ENCODE data around the gene THAP9.

The THAP9 gene

DNA sequence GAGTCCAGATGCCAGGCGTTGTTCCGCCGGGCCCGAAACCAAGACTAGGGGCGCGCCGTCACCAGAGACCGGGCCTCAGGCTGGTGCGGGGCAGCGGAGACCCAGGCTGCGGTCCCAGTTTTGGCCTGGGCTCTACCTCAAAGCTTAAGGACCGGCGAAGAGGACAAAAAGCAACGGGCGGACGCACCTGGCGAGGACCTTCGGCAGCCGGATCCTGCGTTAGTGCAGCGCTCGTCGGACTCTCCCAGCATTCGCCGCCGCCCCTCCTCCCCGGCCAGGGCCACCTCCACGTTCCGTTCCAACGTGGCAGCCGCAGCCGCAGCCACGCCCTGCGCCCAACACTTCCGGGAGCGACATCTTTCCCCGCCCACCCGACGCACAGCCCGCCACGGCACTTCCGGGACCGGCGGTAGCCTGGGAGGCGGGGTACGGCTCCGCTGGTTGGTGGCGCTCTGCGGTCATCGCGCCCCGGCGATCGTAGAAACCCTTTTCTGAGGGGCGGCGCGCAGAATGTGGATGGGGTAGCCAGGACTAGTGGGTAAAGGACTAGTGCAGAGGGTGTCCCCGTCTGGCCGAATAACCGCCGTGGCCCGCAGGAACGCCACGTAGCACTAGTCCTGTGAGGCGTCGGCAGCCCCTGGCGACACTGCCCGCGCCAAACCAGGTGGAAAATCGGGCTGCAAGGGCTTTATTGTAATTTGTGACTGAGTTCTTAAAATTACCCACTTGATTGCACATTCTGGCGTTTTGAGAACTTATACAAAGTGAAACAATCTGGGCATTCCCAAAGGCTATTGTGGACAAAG lies 9.4 kb upstream of the THAP9 start, which contains the start of gene SEC31A (continued):
- TF ChIP-seq, protein P1, sequence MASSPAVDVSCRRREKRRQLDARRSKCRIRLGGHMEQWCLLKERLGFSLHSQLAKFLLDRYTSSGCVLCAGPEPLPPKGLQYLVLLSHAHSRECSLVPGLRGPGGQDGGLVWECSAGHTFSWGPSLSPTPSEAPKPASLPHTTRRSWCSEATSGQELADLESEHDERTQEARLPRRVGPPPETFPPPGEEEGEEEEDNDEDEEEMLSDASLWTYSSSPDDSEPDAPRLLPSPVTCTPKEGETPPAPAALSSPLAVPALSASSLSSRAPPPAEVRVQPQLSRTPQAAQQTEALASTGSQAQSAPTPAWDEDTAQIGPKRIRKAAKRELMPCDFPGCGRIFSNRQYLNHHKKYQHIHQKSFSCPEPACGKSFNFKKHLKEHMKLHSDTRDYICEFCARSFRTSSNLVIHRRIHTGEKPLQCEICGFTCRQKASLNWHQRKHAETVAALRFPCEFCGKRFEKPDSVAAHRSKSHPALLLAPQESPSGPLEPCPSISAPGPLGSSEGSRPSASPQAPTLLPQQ (tag by site-specific recombination; IDR thresholded peaks at IDR 0.05) = no peak
- TF ChIP-seq BCL11A (tag by site-specific recombination; IDR thresholded peaks at IDR 0.05; ENCODE audit: low read depth) (peak; percentile 48; the same call in 1 of the 2 replicates), ZNF394 (tag by site-specific recombination; IDR thresholded peaks at IDR 0.05; ENCODE audit: borderline replicate concordance) (peak; percentile 31; the same call in 1 of the 2 replicates), ZNF433 (tag by site-specific recombination; IDR thresholded peaks at IDR 0.05; ENCODE audit: low read depth) (no peak), ZNF670 (tag by site-specific recombination; IDR thresholded peaks at IDR 0.05; ENCODE audit: low read depth) (no peak), ZNF354C (tag by site-specific recombination; IDR thresholded peaks at IDR 0.05; ENCODE audit: borderline replicate concordance, low read depth) (no peak), ZNF530 (tag by site-specific recombination; IDR thresholded peaks at IDR 0.05; ENCODE audit: low read depth) (no peak), KLF16 (tag by site-specific recombination; IDR thresholded peaks at IDR 0.05) (peak; percentile 84), ZNF248 (tag by site-specific recombination; IDR thresholded peaks at IDR 0.05) (no peak), ZNF155 (tag by site-specific recombination; IDR thresholded peaks at IDR 0.05) (no peak), KLF9 (tag by site-specific recombination; IDR thresholded peaks at IDR 0.05; ENCODE audit: low read depth) (peak; percentile 94), ZNF266 (tag by site-specific recombination; IDR thresholded peaks at IDR 0.05; ENCODE audit: low read depth) (no peak), ZNF473 (tag by site-specific recombination; IDR thresholded peaks at IDR 0.05) (no peak), YY2 (tag by site-specific recombination; IDR thresholded peaks at IDR 0.05) (no peak; the same call in 1 of the 2 replicates), RBAK (tag by site-specific recombination; IDR thresholded peaks at IDR 0.05) (no peak), ZNF146 (tag by site-specific recombination; IDR thresholded peaks at IDR 0.05) (peak; percentile 34; the same call in 1 of the 2 replicates), ZNF132 (tag by site-specific recombination; IDR thresholded peaks at IDR 0.05; ENCODE audit: borderline replicate concordance) (no peak), ZNF660 (tag by site-specific recombination; IDR thresholded peaks at IDR 0.05) (no peak; the same call in 1 of the 2 replicates), ZBTB20 (tag by site-specific recombination; IDR thresholded peaks at IDR 0.05) (peak; percentile 85; the same call in 1 of the 2 replicates), ZEB2 (tag by site-specific recombination; IDR thresholded peaks at IDR 0.05) (peak; percentile 96), ZNF560 (tag by site-specific recombination; IDR thresholded peaks at IDR 0.05; ENCODE audit: borderline replicate concordance) (no peak), ZNF221 (tag by site-specific recombination; IDR thresholded peaks at IDR 0.05; ENCODE audit: borderline replicate concordance) (no peak)
- TF ChIP-seq, protein P2, sequence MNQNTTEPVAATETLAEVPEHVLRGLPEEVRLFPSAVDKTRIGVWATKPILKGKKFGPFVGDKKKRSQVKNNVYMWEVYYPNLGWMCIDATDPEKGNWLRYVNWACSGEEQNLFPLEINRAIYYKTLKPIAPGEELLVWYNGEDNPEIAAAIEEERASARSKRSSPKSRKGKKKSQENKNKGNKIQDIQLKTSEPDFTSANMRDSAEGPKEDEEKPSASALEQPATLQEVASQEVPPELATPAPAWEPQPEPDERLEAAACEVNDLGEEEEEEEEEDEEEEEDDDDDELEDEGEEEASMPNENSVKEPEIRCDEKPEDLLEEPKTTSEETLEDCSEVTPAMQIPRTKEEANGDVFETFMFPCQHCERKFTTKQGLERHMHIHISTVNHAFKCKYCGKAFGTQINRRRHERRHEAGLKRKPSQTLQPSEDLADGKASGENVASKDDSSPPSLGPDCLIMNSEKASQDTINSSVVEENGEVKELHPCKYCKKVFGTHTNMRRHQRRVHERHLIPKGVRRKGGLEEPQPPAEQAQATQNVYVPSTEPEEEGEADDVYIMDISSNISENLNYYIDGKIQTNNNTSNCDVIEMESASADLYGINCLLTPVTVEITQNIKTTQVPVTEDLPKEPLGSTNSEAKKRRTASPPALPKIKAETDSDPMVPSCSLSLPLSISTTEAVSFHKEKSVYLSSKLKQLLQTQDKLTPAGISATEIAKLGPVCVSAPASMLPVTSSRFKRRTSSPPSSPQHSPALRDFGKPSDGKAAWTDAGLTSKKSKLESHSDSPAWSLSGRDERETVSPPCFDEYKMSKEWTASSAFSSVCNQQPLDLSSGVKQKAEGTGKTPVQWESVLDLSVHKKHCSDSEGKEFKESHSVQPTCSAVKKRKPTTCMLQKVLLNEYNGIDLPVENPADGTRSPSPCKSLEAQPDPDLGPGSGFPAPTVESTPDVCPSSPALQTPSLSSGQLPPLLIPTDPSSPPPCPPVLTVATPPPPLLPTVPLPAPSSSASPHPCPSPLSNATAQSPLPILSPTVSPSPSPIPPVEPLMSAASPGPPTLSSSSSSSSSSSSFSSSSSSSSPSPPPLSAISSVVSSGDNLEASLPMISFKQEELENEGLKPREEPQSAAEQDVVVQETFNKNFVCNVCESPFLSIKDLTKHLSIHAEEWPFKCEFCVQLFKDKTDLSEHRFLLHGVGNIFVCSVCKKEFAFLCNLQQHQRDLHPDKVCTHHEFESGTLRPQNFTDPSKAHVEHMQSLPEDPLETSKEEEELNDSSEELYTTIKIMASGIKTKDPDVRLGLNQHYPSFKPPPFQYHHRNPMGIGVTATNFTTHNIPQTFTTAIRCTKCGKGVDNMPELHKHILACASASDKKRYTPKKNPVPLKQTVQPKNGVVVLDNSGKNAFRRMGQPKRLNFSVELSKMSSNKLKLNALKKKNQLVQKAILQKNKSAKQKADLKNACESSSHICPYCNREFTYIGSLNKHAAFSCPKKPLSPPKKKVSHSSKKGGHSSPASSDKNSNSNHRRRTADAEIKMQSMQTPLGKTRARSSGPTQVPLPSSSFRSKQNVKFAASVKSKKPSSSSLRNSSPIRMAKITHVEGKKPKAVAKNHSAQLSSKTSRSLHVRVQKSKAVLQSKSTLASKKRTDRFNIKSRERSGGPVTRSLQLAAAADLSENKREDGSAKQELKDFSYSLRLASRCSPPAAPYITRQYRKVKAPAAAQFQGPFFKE (tag by site-specific recombination; IDR thresholded peaks at IDR 0.05; ENCODE audit: borderline replicate concordance) = no peak
- TF ChIP-seq, protein P3, sequence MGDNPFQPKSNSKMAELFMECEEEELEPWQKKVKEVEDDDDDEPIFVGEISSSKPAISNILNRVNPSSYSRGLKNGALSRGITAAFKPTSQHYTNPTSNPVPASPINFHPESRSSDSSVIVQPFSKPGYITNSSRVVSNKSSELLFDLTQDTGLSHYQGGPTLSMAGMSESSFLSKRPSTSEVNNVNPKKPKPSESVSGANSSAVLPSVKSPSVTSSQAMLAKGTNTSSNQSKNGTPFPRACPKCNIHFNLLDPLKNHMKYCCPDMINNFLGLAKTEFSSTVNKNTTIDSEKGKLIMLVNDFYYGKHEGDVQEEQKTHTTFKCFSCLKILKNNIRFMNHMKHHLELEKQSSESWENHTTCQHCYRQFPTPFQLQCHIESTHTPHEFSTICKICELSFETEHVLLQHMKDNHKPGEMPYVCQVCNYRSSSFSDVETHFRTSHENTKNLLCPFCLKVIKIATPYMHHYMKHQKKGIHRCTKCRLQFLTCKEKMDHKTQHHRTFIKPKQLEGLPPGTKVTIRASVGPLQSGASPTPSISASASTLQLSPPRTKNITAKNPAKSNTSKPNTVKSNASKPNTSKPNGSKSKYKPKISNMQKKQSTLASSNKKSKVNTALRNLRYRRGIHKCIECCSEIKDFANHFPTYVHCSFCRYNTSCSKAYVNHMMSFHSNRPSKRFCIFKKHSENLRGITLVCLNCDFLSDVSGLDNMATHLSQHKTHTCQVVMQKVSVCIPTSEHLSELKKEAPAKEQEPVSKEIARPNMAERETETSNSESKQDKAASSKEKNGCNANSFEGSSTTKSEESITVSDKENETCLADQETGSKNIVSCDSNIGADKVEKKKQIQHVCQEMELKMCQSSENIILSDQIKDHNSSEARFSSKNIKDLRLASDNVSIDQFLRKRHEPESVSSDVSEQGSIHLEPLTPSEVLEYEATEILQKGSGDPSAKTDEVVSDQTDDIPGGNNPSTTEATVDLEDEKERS (tag by site-specific recombination; IDR thresholded peaks at IDR 0.05) = no peak
- TF ChIP-seq, protein P4, sequence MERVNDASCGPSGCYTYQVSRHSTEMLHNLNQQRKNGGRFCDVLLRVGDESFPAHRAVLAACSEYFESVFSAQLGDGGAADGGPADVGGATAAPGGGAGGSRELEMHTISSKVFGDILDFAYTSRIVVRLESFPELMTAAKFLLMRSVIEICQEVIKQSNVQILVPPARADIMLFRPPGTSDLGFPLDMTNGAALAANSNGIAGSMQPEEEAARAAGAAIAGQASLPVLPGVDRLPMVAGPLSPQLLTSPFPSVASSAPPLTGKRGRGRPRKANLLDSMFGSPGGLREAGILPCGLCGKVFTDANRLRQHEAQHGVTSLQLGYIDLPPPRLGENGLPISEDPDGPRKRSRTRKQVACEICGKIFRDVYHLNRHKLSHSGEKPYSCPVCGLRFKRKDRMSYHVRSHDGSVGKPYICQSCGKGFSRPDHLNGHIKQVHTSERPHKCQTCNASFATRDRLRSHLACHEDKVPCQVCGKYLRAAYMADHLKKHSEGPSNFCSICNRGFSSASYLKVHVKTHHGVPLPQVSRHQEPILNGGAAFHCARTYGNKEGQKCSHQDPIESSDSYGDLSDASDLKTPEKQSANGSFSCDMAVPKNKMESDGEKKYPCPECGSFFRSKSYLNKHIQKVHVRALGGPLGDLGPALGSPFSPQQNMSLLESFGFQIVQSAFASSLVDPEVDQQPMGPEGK (tag by site-specific recombination; IDR thresholded peaks at IDR 0.05) = peak; percentile 73
- TF ChIP-seq, protein P5, sequence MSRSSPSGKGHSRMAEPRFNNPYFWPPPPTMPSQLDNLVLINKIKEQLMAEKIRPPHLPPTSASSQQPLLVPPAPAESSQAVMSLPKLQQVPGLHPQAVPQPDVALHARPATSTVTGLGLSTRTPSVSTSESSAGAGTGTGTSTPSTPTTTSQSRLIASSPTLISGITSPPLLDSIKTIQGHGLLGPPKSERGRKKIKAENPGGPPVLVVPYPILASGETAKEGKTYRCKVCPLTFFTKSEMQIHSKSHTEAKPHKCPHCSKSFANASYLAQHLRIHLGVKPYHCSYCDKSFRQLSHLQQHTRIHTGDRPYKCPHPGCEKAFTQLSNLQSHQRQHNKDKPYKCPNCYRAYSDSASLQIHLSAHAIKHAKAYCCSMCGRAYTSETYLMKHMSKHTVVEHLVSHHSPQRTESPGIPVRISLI (tag by site-specific recombination; IDR thresholded peaks at IDR 0.05) = no peak
